RWPE2 (cell line): ENCODE data around the gene KCTD17.

Source experiments
- ATAC-seq: fragments of 200-7000 bp; cut with Tn5 transposase; 3 replicates; pipeline ENCODE4 v1.9.1; 2021; ENCODE audit warnings: low read depth
- DNase-seq: peaks from one replicate; pipeline ENCODE4 v3.0.0-alpha.2; 2020; ENCODE audit warnings: low spot score
- H3K27ac ChIP-seq: fragments of 450-650 bp; 2 replicates; pipeline ENCODE4 v1.5.1; 2017; ENCODE audit warnings: mild to moderate bottlenecking; ENCODE audit not compliant: poor library complexity, severe bottlenecking
- H3K27me3 ChIP-seq: fragments of 250-450 bp; sonication (Bioruptor Pico); 2 replicates; pipeline ENCODE4 v1.5.1; 2021; ENCODE audit warnings: mild to moderate bottlenecking, moderate library complexity; ENCODE audit not compliant: insufficient read depth, poor library complexity, severe bottlenecking
- H3K36me3 ChIP-seq: fragments of 250-450 bp; sonication (Bioruptor Pico); 2 replicates; pipeline ENCODE4 v1.5.1; 2020; ENCODE audit warnings: low read depth, mild to moderate bottlenecking, moderate library complexity
- H3K4me1 ChIP-seq: fragments of 250-450 bp; sonication (Bioruptor Pico); 2 replicates; pipeline ENCODE4 v1.5.1; 2021; ENCODE audit warnings: mild to moderate bottlenecking, moderate library complexity; ENCODE audit not compliant: insufficient read depth, poor library complexity, severe bottlenecking
- H3K4me3 ChIP-seq: fragments of 250-450 bp; sonication (Bioruptor Pico); 2 replicates; pipeline ENCODE4 v1.5.1; 2021; ENCODE audit warnings: mild to moderate bottlenecking, moderate library complexity; ENCODE audit not compliant: severe bottlenecking
- H3K9me3 ChIP-seq: fragments of 250-450 bp; sonication (Bioruptor Pico); 2 replicates; pipeline ENCODE4 v1.5.1; 2021; ENCODE audit warnings: mild to moderate bottlenecking, moderate library complexity; ENCODE audit not compliant: severe bottlenecking
- CTCF ChIP-seq: fragments of 450-650 bp; IDR thresholded peaks from one replicate; pipeline ENCODE4 v1.5.1; 2017; ENCODE audit warnings: mild to moderate bottlenecking, moderate library complexity; ENCODE audit not compliant: poor library complexity, severe bottlenecking

The KCTD17 gene

GRCh38 chr22:37017356-37017755 is 34.2 kb upstream of the KCTD17 start:
- peaks cover 22% of the 10 kb centered on the region for H3K36me3 ChIP-seq
- no peak overlapping the region for H3K4me3 ChIP-seq
- ATAC-seq (no peak), DNase-seq (no peak)
- TF ChIP-seq CTCF: no peak
- no peaks in the 10 kb centered on the region for H3K27me3 ChIP-seq
- no peaks in the 10 kb centered on the region for H3K9me3 ChIP-seq
- H3K4me1 ChIP-seq: no peaks in the 10 kb centered on the region
- H3K27ac ChIP-seq: no peak overlapping the region

- peak; percentile 2 for TF ChIP-seq CTCF
- no peaks in the 10 kb centered on the region for H3K27me3 ChIP-seq
- H3K27ac ChIP-seq: peak overlapping the region; percentile 57
- no peaks in the 10 kb centered on the region for H3K4me1 ChIP-seq
- no peak for DNase-seq
- H3K36me3 ChIP-seq: peaks cover 22% of the 10 kb centered on the region
- H3K4me3 ChIP-seq: peak overlapping the region; percentile 93
- ATAC-seq: no peak
- H3K9me3 ChIP-seq: no peaks in the 10 kb centered on the region
Observed at GRCh38 chr22:37018086-37018814, 33.3 kb upstream of the KCTD17 start.

- TF ChIP-seq CTCF: no peak
- Histone ChIP-seq H3K27me3 (no peaks in the 10 kb centered on the region), H3K9me3 (no peaks in the 10 kb centered on the region), H3K4me1 (no peaks in the 10 kb centered on the region), H3K27ac (peak overlapping the region; percentile 57), H3K36me3 (peaks cover 22% of the 10 kb centered on the region), H3K4me3 (peak overlapping the region; percentile 93)
- DNase-seq (no peak), ATAC-seq (peak; percentile 61)
Observed at GRCh38 chr22:37018815-37019308, 32.7 kb upstream of the KCTD17 start.

- DNase-seq (no peak), ATAC-seq (peak; percentile 76)
- TF ChIP-seq CTCF: peak; percentile 4
- Histone ChIP-seq H3K9me3 (no peaks in the 10 kb centered on the region), H3K27ac (peak within 1 kb of the TSS; percentile 57), H3K27me3 (no peaks in the 10 kb centered on the region), H3K36me3 (peaks cover 25% of the 10 kb centered on the region), H3K4me1 (no peaks in the 10 kb centered on the region), H3K4me3 (peak within 1 kb of the TSS; percentile 93)
Observed at GRCh38 chr22:37019309-37020191, 32.0 kb upstream of the KCTD17 start, which contains the start of the genes MPST and TST. Gene MPST (plus strand): TSS chr22:37019742. CDS start chr22:37019837, 95 bp downstream. Gene TST (minus strand): TSS chr22:37019447. CDS start chr22:37018732, 715 bp downstream.
